Measurements from ENCODE around the gene BCL2.

DNA sequence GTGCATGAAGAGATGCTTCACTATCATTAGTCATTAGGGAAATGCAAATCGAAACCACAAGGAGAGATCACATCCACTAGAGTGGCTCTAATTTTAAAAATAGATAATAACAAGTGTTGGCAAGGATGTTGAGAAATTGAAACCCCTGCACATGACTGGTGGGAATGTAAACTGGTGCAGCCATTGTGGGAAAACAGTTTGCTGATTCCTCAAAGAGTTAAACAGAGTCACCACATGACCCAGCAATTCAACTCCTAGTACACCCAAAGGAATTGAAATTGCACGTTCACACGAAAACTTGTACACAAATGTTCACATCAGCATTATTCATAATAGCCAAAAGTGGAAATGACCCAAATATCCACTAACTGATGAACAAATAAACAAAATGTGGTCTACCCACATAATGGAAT, 179.5 kb downstream of the BCL2 start:
- TF ChIP-seq CTCF (conservative IDR thresholded peaks at IDR 0.05; ENCODE audit: low read depth, low read length), result no peak
- no peak for TF ChIP-seq EZH2phosphoT487 (IDR thresholded peaks at IDR 0.05; ENCODE audit: borderline replicate concordance, low read length)
